Measurements from ENCODE around the gene LGALS3BP. TPM values are rescaled to one million over a fixed set of nuclear protein-coding genes. Genes with fewer than 3 reads are reported as not detected.
A peak's percentile ranks its signal among the peaks of the same experiment; 100 is the strongest.

LGALS3BP gene
- total RNA-seq, 1 experiment from 2014 or later = 288 TPM

DNA sequence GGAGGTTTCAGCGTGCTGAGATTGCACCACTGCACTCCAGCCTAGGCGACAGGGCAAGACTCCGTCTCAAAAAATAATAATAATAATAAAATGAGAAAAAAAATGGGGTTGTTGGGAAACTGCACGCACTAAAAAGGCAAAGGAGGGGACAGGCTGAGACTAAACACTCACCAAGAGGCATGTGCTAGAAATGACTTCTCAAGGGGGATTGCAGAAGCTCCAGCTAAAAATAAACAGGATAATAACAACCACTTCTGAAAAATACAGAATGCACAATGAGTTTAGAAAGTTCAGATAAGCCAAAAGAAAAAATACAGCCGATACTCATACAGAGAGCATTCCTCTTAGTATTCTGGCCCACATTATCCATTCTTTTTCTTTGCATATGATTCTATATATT is 39.5 kb downstream of the LGALS3BP start:
- DNase-seq (ENCODE audit: low read depth) = no peak

DNA sequence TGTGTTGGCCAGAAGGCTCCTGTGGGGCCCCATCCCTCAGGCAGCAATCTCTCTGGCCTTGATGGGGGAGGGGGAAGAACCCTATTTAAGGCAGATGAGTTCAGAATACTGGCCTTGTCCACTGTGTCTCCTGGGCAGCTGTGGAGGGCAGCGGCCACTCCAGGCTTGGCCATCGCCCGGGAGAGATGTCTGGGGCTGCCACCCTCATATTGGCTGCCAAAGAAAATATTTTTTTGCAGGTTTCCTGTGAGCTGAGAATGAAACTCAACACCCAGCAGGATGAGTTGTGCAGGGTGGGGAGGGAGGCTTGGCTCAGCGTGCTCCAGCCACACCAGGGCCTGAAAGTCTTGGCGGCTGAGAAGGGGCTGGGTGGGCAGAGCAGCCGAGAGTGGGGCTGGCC is 40.1 kb downstream of the LGALS3BP start:
- peak; percentile 85 for DNase-seq (ENCODE audit: low read depth)

DNA sequence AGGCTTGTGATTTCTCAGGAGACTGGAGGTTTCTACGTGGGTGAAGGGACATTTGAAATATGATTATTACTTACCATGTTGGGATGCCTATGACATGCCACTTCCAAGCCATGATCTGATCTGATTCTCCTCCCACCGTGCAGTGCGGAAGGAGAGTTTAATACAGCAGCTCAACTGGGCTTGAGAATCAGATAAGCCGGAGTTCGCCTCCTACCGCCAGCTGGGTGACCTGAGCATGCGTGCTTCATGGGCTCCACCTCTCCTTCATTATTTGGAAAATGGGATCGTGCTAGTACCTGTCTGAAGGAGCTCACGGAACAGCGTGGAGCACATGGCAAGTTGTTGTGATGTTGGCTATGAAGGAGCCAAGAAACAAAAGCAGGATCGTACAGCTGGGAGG is 42.2 kb downstream of the LGALS3BP start:
- no peak for DNase-seq (ENCODE audit: low read depth)

DNA sequence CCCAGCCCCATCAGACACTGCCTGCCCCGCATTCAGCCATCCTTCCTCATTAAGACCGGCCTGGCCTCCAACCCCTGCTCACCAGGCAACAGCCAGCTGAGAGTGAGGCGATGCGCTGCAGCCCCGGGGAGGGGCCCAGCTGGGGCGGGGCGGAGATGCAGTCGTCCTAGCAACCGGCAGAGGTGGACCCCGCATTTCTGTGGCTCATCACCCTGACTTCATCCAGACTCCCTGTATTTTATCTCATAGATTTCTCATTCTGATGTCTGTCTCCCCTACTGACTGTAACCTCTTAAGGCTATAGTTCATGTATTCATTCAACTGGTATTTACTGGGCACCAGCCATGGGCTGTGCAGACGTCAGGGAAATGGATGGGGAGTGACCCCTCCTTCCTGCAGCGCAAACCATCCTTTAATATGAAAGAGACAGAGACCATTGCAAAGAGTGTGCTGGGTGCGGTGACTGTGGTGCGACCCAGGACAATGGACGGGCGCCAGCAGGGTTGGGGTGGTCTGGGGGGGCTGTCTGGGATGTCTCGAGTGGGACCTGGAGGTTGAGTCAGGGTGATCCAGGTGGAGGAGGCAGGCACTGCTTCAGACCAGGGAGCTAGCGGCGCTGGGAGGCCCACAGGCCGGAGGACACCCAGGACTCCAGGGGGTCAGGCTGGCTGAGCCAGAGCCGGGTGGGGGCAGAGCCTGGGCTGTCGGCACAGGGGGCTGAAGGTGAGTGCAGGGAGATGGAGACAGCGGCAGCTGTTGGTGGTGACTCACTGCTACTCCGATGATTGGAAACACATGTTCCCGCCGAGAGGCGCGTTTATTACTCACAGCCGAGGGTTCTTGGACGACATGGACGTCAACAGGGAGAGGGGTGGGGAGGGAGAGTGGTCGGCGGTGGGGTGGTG is 44.1 kb downstream of the LGALS3BP start:
- peak; percentile 99 for DNase-seq (ENCODE audit: low read depth)

DNA sequence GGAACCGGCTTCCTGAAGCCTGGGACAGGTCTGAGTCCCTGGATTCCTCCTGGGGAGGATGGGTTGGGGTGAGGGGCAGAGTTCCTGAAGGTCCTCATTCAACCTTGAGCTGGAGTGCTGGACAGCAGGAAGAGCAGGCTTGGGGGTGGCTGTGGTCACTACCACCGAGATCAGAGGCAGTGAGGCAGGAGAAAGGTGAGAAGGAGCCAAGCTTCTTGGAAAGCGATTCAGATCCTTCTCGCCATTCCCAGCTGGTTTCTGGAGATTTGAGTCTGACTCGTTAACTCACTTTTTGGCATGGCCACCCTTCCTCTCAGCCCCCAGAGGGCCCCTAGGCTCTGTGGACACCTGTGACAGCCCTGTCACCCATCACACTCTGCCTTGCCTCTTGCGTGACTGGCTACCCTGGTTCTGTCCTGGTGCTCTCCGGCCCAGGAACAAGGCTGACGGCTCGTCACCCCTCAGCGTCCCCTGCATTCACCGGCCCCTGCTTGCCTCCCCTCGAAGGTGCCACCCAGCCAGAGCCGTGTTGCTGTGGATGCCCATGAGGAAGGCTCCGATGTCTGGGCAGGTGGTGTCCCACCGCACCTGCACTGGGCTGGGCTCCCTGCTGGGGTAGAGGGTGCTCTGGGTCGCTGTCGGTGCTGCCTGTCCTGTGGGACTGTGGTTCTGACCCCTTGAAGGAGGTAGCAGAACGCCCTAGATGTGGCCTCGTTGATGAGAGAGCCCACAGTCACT is 44.9 kb downstream of the LGALS3BP start:
- DNase-seq (ENCODE audit: low read depth) = peak; percentile 54

DNA sequence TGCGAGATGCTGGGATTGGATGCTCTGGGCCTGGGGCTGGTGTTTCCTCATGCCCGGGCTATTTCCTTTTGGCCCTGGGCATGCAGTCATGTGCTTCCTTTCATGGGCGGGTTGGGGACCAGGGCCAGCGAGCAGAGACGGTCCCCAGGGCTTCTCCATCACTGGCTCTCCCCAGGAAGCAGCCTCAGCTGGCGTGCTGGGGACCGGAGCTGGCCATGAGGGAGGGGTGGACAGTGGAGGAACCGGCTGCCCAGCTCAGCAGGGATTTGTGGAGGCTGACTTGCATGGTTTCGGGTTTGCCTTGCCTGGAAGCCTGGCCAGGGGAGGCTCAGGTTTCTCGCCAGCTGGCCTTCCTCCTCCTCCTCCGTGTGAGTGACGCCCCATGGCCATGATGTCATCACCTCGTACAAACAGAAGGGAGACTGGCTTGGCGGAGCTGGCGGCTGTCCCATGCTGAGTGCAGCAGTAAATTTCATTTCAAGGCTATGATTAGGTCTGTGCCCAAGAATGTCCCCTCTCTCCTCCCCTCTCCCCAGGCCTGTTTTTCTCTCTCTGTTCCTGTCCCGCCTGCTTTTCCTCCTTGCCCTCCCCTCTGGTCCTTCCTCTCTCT is 45.7 kb downstream of the LGALS3BP start:
- DNase-seq (ENCODE audit: low read depth) = peak; percentile 99

DNA sequence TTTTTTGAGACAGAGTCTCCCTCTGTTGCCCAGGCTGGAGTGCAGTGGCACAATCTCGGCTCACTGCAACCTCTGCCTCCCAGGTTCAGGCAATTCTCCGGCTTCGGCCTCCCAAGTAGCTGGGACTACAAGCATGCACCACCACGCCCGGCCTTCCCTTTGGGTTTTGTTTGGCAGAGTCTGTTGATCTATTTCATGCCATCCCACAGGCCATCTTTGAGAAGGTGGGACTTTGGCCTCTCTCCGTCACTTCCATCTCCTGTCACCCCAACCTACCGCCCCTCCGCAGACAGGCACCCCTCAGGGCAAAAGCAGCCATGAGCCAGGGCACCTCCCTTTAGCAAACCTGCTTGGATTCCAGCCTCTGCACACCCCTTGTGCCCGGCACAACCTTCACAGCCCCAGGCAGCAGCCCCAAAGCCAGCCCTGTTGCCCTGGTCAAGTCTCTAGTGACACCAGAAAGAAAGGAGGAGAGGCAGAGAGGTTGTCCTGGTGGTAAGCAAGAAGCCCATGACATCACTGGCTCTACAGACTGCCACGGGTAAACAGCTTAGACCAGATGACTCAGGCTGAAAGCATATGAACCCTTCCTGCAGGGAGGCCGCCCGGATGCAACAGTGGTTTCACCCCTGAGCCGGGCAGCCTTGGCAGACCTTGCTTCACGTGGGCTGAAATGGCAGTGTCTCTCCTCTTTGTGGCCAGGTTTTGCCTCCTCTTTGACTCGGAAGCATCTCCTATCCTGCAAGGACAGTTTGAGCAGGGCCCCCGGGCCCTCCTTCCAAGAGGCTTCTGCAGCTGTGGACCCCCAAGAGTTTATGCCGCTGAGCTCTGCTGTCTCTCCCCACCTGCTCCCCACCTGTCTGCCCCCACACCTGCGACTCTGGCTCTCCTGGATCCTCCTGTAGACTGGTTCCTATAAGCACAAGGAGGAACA is 46.4 kb downstream of the LGALS3BP start:
- DNase-seq (ENCODE audit: low read depth) = peak; percentile 98

DNA sequence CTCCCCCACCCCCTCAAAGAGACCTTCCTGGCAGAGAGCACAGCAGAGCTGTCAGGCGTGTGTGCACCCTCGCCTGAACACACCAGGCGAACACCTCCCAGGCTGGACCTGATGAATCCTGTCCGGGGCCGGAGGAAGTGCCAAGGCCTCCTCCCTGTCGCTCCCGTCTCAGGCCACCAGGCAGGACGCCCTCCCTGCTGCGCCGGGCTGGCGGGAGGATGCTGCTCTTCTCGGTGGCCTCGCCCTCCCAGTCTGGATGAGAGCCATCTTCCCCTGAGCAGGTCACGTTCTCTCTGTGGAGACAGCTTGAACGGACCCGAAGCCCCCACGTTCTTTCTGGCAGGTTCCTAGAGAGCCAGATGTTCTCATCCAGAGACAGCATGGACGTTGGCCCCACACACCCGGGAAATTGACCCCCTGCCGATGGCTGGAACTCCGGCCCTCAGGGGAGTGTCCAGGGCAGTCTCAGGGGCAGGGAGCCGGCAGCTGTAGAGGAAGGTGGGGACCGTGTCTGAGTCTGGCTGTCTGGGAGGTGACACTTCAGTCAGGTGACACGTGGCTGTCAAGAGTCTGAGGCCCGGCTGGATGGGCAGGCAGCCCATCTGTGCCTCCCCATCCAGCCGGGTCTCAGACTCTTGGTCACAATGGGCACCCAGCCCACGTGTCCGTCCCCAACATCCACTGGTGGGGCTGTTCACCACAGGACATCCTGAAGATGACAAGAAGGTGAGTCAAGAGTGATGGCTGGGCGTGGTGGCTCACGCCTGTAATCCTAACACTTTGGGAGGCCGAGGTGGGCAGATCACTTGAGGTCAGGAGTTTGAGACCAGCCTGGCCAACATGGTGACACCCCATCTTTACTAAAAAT is 49.6 kb downstream of the LGALS3BP start:
- no peak for DNase-seq (ENCODE audit: low read depth)

DNA sequence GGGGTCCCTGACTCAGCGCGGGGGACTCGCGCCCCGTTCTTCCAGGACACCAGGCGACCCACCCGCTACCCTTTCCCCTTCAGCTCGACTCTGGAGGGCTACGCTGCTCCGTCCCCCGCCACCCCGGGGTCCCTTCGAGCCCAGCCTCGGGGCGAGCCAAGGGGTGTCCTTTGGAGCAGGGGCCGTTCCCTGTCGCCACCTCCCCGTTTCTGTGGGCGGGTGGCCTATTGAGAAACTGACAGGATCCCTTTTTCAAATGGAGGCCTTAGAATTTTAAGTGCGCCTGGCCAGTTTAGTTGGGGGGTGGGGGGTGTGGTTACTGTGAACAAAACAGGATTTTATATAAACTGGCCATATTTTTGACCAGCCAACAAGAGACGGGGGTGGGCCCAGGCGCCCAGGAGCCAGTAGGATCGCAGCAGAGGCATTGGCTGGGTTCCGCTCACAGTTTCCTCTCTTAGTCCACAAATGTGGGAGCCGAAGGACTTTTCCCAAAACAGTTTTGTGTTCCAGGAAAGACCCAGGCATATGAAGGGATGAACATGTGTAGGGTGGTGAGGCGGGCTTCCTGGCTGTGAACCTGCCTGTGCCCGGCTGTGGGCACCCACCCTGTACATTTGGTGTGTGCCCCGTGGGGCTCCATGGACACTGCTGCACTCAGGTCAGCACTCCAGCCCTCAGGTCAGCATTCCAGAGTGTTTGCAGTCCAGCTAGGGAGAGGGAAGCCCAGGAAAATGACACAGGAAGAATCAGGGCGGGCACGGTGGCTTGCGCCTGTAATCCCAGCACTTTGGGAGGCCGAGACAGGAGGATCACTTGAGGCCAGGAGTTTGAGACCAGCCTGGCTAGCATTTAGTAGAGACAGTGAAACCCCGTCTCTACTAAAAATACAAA is 53.8 kb downstream of the LGALS3BP start:
- DNase-seq (ENCODE audit: low read depth) = peak; percentile 73

DNA sequence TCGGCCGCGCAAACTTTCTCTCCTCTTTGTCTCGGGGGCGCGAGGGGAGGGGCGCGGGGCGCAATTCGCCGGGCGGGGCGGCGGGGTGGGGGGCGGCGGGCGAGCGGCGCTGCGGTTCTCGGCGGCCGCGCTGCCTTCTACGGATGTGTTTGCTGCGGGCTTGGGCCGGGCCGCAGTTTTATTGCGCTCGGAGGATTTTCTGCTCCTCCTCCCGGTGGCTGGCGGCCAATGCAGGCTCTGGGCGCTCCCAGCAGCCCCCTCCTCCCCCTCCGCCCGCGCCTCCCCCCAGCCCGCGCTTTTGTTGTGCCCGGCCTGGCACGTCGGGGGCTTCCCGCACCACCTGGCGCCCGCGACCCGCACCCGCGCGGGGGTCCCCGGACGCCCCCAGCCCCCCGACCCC is 54.5 kb downstream of the LGALS3BP start, which contains the start of gene TIMP2:
TIMP2 (minus strand) TSS at position 154 of the 400 bp plus-strand sequence. CDS start 299 bp downstream, outside the sequence.
- DNase-seq (ENCODE audit: low read depth) = peak; percentile 89

DNA sequence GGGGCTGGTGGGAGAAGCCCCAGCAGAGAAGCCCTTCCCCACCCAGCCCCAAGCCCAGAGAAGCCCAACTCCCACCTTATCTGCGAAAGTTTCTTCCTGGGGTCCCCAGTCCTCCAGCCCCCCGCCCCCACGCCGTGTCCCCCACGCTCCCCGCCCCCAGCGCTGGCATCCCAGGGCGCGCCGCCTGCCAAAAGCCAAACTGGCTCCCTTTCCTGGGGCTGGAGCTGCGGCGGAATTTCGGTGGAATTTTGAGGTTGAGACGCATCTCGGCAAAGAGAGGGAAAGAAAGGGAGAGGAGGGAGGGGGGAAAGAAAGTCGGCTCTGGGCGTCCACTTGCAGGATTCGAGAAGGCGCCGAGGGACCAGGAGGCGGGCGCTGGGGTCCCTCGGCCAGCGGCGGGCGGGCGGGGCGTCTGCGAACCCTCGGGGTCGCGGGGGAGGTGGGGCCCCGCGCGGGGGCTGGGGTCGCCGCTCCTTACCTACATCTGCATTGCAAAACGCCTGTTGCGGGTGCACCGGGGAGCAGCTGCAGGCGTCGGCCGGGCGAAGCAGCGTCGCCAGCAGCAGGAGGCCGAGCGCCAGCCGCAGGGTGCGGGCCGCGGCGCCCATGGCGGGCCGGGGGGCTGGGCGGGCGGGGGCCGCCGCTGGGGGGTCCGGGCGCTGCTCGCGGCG is 55.1 kb downstream of the LGALS3BP start:
- peak; percentile 44 for DNase-seq (ENCODE audit: low read depth)

DNA sequence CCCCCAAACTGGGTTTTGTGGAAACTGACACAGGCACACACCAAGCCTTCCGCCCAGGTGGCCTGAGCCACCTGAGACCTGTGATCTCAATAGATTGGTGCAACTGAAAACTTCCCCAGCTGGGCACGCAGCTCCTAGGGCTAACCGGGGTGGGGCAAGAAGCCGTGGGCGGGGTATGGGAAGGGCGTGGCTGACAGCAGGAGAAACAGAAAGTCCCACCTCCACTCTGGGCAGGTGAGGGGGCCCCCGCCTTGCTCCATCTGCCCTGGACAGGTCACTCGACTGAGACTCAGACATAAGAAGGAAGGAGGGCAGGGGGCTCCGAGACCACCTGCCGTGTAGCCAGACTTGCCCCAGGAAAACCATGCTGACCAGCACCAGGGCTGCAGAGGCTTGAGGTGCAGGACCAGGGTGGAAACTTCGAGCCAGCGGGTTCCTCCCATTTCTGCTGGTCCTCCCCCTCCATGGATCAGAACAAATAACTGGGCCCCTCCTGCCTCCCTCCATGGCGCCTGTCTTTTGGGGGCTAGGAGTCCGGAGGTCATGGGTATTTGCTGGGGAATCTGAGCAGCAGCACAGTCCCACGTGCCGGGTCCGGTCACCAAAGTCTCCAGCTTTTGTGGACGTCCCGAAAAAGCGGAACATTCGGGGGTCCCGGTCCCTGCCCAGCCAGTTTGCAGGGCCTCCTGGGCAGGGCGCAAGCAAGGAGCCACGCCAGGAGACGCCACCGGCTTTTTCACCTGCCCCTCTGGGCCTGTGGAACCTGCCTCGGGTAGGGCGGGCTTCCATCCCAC is 55.9 kb downstream of the LGALS3BP start:
- DNase-seq (ENCODE audit: low read depth) = peak; percentile 64

DNA sequence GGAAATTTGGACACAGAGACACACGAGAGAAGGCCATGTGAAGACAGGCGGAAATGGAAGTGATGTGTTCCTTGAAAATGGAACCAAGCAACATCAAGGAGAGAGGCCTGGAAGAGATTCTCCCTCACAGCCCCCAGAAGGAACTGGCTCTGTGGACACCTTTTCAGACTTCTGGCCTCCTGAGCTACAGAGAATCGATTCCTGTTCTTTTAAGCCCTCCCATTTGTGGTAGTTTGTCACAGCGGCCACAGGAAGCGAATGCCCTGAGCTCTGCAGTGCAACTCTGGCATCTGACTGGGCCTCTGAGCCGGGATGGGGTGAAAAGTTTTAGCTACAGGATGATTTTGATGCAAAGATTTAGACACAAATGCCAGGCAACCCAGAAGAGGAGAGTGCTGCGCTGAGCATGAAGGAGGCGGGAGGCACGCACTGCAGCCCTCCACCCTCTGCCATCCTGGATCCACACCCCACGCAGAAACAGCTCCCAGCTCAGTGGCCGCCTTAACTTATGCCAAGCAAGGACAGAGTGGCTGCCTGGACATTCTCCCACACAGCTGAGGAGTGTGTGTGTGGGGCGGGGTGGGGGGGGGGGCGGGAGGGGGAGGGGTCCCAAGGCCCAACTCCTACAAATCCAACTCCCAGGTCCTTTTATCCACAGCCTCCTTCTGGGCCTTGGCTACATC is 56.8 kb downstream of the LGALS3BP start:
- DNase-seq (ENCODE audit: low read depth) = no peak

DNA sequence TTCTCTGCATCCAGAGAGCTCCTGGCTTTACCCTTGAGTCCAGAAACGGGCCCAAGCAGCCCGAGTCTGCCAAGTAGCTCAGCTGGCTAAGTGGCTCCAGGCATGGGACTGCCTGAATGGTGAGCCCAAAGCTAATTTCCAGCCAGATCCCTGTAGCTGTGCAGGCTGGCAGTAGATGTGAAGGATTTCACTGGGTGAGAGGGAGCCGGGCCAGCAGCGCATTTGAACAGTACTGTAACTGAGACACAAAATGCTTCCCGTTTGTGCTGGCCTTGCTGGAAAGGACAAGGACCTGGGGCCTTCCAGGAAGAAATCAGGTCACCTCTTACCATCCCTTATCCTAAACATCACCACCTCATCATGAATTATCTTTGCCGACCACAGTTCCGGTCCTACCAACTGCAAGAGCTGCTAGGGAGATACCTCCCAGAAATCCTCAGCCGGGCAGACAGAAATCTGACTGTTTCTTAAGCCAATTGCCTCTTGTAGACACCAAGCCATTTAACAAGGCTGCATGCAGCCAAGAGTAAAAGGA is 58.2 kb downstream of the LGALS3BP start:
- no peak for DNase-seq (ENCODE audit: low read depth)
